DMS79 (cell line): Measurements from ENCODE around the gene IGFBP7.

Experiments used
- DNase-seq: peaks from one replicate; lab custom pipeline; 2025; lab: John Stamatoyannopoulos, UW

Gene IGFBP7, protein sequence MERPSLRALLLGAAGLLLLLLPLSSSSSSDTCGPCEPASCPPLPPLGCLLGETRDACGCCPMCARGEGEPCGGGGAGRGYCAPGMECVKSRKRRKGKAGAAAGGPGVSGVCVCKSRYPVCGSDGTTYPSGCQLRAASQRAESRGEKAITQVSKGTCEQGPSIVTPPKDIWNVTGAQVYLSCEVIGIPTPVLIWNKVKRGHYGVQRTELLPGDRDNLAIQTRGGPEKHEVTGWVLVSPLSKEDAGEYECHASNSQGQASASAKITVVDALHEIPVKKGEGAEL

DNA sequence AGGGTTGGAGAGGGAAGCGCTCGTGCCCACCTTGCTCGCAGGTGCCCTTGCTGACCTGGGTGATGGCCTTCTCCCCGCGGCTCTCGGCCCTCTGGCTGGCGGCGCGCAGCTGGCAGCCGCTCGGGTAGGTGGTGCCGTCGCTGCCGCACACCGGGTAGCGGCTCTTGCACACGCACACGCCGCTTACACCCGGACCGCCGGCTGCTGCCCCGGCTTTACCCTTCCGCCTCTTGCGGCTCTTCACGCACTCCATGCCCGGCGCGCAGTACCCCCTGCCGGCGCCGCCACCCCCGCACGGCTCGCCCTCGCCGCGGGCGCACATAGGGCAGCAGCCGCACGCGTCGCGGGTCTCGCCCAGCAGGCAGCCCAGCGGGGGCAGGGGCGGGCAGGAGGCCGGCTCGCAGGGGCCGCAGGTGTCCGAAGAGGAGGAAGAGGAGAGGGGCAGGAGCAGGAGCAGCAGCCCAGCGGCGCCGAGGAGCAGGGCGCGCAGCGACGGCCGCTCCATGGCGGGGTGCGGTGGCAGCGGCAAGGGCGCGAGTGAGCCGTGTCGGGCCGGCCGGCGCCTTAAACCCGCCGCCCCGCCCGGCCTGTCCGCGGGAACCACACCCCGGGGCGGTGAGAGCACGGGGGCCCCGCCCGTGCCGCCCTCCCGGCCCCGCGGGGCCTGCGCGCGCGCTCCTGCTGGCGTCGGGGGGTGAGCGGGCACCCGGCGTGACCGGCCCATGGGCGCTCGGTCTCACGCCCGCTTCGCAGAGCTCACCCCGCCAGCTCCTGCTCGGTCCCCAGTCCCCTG lies at the start of gene IGFBP7:
IGFBP7 (minus strand) TSS at position 539 of the 793 bp plus-strand sequence; CDS start at position 505, 34 bp downstream.
- no peak for DNase-seq

DNA sequence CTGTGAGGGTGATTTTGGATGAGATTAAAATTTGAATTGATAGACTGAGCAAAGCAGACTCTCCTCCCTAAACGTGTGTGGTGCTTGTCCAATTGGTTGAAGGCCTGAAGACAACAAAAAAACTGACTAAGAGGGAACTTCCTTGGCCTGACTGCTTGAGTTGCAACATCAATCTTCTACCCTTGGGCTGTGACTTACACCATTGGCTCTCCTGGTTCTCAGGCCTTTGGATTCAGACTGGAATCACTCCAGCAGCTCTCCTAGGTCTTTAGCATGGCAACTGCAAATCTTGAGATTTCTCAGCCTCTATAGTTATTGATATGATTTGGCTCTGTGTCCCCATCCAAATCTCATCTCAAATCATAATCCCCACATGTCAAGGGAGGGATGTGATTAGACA lies 49.7 kb upstream of the IGFBP7 start:
- no peak for DNase-seq

DNA sequence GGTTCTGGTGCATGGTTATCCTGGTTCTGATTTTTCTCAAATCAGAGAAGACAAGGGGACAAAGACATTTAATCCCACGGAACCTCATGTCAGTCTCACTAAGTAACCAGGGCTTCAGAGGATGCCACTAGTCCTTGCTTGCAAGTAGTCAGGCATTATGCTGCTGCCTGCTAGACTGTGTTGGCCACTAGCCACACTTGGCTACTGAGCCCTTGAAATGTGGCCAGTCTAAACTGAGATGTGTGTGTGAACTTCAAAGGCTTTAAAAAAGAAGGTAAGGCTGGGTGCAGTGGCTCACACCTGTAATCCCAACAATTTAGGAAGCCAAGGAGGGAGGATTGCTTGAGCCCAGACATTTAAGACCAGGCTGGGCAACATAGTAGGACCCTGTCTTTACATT lies 48.6 kb upstream of the IGFBP7 start:
- no peak for DNase-seq

DNA sequence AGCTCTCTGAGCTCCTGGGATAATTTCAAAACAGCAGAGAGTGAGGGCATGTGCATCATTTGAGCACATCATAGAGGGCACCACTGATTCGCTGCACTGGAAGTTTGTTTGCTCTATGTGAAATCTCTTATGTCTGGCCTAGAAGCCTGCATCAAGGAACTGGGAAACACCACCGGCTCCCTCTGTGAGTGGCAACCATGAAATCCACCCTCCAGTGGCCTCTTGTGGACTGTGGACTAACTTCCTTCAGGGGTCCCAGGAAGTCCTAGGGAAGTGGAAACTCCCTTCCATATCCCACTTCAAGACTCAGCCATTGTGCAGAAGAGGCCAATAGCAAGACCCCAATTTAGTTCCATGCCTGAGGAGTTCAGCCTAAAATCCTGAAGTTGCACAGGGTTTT lies 48.0 kb upstream of the IGFBP7 start:
- DNase-seq, result no peak

DNA sequence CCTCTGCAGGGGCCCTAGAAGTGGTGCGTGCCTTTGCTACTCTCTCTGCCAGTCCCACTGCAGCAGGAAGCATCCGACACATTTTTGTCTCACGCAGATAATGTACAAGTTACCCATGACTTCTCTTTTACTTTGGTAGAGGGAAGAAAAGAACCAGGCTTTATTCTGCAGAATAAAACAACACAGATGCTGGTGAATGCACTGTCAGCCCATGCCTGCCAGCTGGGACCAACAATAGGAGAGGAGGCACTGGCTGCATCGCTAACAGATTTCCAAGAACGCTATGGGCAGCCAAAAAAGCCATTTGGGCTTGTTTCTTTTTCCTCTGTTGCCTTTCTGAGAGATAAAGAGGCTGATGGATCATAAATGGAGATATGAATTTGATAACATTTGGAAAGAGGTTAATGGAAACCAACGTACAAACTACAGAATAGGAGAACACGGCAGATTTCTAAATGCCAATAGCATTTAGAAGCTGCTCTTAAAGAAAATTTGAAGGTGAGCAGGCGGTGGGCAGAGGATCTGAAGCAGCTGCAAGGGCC lies 47.5 kb upstream of the IGFBP7 start:
- no peak for DNase-seq

DNA sequence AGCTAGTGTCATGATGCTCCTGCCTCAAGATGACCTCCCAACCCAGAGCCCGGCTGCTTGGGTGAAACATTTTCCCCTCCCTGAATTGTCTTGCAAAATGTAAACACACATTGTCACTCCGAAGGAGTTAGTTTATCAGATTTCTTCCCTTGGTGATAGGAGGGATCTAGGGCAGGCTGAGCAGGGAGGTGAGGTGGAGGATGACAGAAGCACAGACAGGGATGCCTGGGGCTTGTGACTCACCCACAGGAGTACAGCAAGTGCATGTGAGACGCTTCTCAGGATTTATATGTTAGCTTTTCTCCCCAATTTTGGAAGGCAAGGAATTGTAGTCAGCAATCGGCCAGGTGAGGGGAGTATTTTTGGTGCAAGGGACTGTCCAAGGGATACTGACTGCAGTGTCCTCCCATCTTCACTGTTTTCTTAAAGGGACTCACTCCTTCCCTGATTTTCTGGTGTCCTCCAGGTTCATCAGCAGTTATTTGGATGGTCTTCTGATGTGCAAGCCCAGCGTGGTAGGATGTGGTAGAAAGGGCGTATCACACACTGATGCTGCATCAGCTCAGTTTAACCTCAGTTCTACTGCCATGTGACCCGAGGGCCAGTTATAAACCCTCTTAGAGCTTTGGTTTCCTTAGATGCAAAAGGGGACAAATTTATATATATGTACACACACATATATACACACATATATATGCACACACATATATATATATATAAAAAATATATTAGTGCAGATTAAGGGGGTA lies 46.2 kb upstream of the IGFBP7 start:
- no peak for DNase-seq

DNA sequence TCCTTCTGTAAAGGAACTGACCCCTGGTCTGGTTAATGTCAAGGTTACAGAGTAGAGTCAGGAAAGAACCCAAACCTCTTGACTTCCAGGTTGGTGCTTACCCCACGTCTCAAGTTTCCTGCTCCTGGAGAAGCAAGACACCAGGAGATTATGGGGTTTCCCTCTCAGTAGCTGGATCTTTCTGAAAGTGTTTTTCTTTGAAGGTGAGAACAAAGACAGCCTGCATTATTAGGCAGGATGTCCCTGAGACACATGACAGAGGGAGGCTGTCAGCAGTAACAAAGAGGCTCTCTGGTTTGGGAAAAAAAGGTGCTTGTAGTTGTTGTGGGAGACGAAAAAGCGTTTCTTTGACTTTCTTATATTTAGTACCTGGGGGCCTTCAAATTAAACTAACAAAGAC lies 44.7 kb upstream of the IGFBP7 start:
- no peak for DNase-seq

DNA sequence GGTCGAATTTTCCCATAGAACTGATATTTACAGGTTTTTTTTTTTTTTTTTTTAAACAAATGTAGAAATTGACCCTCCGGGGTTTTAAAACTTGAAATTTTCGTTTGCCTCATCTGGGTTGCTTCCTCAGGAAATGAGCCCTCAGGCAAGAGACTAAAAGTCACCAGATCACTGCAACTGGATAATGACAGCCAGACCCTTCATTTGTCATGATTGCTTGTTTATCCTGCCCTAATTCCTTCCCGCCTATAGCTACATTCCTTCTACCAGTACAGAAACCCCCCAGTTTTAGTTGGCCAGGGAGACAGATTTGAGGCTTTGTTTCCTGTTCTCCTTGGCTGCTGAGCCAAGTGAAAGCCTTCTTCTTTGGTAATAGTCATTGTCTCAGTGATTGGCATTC lies 44.0 kb upstream of the IGFBP7 start:
- no peak for DNase-seq

DNA sequence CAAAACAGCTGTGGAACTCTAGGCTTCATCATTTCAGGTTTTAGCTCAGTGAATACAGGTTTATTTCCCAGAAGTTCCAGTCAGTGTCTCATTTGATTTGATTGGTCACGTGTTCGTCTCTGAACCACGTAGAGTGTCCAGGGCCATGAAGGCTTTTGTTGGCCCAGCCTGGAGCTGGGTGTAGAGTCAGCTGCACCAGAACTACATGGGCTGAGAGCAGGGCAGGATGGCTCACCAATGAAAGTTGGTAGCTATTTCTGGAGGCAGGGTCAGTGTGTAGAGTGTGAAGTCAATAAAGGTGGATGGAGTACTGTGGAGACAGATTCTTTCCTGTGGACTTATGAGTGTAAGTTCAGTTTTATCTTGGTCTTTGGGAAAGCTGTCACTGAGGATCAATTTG lies 43.0 kb upstream of the IGFBP7 start:
- DNase-seq, result no peak

DNA sequence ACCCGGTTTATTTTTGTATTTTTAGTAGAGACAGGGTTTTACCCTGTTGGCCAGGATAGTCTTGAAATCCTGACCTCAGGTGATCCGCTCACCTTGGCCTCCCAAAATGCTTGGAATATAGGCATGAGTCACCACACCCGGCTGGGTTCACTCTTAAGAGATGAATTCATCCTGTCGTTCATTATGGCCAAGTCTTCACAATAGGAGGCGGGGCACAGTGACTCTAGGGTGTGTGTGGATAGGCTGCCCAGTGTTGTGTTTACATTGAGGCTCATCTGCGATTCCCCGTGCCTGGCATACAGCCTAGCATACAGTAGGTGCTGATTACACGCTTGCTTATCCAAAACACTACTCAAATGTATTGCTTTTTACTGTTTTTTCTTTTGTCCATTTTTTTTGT lies 41.3 kb upstream of the IGFBP7 start:
- no peak for DNase-seq

DNA sequence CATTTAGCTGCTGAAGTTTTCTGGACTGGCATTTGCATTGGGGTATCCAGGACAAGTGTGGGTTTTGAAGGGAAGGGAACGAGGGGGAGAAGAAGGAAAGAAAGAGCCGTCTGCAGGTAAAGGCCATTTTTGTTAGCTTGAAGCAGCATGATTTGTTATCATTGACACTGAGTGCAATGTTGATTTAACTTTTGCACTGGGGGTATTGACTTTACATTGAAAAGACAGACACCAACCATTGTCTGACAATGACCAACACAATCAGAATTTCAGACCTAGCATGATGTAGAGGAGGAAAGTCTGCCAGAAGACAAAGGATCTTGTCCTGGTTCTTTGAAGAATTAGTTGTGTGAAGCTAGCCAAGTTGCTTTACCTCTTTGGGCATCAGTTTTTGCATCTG lies 39.6 kb upstream of the IGFBP7 start:
- no peak for DNase-seq

DNA sequence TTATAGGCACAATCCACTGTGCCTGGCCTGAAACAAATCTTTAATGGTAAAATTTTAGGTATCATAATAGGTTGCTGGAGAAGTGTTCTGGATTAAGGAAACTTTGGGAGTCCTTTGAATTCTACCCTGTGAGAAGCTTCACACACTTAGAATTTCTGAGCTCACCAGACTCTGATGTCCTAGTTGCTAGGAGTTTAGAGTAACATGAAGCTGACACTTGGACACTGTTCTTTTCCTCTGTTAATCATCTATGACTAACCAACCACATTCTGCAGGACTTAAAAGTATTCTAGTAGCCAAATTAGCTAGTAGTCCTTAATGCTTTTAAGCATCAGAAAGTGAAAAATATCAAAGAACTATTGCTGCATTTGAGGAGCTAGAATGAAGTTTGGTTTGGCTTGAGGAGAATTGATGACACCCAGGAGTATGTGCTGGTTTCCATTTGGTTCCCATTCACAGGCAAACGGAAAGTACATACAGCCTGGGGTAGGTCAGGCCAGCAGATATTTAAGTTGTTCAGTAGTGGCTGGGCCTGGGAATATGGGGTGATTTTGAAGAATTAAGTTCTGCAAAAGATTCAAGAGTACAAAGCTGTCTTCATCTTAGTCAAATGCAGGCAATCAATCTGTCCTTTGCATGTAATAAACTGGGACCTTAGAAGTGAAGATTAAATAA lies 38.8 kb upstream of the IGFBP7 start:
- DNase-seq, result no peak

DNA sequence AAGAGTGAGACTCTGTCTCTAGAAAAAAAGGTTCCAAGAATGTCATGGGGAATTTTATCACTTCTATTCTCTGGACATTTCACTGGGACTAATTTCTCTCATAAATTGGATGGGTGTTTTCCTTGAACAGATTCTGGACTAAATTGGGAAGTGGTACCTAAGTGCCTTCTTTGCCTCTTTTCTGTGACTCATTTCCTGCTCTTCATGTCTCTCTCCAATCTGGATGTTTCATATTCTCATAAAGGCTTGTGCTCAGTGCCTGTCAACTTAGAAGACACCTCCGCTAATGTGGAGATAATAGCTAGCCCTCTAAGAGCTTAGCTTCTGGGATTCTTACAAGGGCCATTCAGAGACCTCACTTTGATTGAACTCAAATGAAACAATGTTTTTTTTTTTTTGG lies 38.0 kb upstream of the IGFBP7 start:
- DNase-seq, result no peak

DNA sequence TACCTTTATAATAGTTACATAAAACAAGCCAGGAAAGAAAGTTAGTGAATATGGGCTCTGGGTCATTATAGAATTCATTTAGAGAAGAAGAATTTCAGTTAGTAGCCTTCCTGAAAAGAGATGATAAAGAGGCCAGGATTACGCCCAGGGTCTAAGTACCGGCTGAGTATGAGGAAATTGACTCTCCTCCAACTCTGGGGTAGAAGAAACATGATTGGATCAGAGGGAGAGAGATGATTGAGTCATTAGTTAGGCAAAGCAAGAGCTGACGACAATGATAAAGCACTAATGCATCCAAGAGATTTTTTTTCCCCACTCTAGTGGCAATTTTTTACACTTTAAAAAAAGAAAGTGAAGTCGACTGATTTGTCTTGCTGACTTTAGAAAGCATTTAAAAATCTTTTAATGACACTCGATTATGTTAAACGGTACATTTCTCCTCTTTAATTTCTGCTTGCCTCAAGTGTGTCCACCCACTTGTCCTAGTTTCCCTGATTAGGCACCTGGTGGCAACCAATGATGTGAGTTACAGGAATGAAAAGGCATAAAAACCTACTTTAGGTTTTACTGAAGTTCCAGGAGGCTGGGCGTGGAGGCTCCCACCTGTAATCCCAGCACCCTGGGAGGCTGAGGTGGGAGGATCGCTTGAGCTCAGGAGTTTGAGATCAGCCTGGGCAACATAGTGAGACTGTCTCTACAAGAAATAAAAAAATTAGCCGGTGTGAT lies 37.3 kb upstream of the IGFBP7 start:
- DNase-seq, result no peak

DNA sequence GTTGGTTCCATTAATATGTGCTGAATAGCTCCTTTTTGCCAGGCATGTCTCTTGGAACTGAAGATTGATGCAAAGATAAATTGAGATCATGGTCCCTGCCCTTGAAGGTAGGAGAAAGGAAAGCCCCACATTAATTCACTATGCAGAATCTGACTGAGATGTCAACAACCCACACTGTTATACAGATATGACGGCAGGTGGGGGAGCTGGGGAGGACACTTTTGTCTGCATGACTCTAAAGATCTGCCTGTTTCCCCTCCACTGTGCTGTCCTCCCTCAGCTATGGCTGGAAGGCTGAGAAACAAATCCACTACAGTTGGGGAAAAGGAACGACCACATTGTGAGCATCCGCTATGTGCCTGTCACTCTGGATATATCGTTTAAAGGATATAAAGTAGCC lies 36.3 kb upstream of the IGFBP7 start:
- no peak for DNase-seq

DNA sequence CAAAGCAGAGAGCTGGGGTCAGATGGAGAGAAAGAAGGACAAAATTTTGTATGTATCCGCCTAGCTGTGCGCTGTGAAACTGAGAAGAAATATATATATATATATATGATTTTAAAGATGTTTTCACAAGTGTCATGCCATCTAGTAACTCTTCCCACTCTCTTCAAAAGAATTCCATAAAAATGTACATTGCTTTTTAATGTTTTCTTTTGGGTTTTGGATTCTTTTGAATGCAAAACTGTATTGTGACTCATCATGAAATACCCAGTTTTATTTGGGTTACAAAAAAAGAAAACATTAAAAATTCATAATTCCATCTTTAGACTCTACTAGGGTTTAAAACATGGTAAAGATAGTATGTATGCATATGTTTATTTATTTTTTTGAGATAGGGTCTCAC lies 34.3 kb upstream of the IGFBP7 start:
- DNase-seq, result no peak

DNA sequence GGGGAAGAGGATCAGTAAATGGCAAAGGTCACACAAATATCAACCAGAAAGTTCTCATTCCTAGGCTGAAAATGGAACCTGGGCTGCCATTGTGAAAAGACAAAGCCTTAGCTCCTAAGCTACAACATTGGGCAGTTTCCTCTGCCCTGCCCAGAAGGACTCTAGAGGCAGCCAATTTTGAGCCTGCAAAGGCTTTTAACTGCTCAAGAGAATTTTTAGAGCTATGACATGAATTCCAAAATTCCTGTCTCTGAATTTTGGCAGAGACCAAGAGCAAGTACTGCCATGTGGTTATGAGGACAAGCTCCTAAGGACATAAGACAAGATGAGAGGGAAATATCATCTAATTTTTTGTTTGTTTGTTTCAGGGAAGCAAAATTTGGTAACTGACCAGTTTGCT lies 29.6 kb upstream of the IGFBP7 start:
- DNase-seq, result no peak

DNA sequence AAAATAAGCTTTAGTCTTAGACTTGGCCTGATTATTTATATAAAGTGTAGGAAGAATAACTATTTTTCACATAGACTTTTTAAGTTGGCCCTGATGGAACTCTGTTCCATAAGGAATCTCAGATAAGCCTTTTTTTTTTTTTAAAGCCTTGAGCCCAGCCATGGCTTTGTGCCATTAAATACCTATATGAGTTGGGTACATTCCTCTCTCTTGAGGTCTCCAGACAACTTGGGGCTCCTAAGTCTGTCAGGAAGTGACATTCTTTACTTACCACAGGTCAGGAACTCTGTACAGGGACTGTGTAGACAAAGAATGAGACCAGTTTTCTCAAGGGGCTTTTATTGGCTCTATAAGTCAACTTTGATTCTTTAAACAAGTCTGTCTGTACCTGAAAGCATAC lies 27.1 kb upstream of the IGFBP7 start:
- DNase-seq, result no peak

DNA sequence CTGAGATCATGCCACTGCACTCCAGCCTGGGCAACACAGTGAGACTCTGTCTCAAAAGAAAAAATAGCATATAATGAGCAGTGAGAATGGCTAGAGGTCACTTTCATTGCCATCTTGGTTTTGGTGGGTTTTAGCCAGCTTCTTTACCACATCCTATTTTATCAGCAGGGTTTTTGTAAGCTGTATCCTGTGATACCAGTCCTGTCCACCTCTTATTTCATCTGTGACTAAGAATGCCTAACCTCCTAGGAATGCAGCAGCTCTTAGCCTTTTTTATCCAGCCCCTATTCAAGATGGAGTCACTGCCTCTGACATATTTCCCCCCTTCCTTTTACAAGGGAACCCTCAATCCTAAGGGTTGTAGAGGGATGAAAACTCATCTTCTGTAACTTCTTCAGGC lies 26.1 kb upstream of the IGFBP7 start:
- DNase-seq, result no peak

DNA sequence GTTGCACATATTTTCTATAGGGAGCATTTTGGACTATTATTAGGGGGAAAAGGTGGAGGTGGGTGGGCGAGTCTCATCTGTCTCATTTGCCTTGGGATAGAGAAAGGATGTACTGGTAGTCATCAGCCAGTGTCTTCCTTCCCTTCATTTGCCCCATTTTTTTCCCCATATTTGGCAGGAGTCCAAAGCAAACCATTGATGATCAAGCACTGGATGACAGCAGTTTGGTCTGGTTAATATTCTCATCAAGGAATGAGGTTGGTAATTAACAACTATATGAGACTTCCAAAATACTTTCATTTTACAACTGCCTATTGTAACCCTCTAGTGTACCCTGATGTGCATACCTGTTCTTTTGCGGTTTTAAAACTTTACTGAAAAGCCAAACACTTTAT lies 22.6 kb upstream of the IGFBP7 start:
- DNase-seq, result no peak
